ENCODE measurements around the gene GSX1.
"Not testable (repeated sequence)": the region's sequence is repeated elsewhere in the genome, so short reads cannot be mapped to it uniquely, and the experiment has no call there.

GSX1 gene

GRCh38 chr13:27808851-27809550 is 16.7 kb downstream of the GSX1 start:
- intact Hi-C loops (cut with micrococcal nuclease), result no loop called here
- Mint-ChIP-seq H3K9me3 (no peaks in the 10 kb centered on the region), H3K36me3 (ENCODE audit: low read depth) (no peaks in the 10 kb centered on the region), H3K27ac (no peak overlapping the region), H3K27me3 (peaks cover 37% of the 10 kb centered on the region), H3K4me3 (no peak overlapping the region), H3K4me1 (ENCODE audit: low read depth) (no peaks in the 10 kb centered on the region)

- Mint-ChIP-seq H3K4me3 (no peak overlapping the region), H3K9me3 (no peaks in the 10 kb centered on the region), H3K36me3 (ENCODE audit: low read depth) (no peaks in the 10 kb centered on the region), H3K27ac (no peak overlapping the region), H3K4me1 (ENCODE audit: low read depth) (no peaks in the 10 kb centered on the region), H3K27me3 (peaks cover 36% of the 10 kb centered on the region)
- intact Hi-C loops (cut with micrococcal nuclease), result no loop called here
These were observed 17.7 kb downstream of the GSX1 start for GRCh38 chr13:27810009-27810408.

DNA sequence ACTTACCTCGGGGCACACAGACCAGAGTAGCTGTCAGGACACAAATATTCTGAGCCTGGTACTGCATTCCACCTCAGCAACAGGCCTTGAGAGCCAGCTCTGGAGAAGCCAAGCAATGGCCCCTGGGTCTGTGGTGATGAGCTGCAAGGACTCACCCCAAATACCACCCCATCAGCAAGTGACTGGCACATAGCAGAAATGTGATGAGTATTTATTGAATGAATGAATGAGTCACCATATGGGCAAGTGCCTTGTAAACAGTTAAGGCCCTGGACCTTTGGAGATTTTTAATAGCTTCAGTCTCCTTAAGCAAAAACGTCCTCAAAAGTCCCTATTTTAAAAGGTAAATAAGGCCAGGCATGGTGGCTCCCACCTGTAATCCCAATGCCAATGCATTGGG is 18.2 kb downstream of the GSX1 start:
- no peaks in the 10 kb centered on the region for H3K36me3 Mint-ChIP-seq (ENCODE audit: low read depth)
- no peak overlapping the region for H3K27ac Mint-ChIP-seq
- H3K27me3 Mint-ChIP-seq, result peaks cover 37% of the 10 kb centered on the region
- H3K4me3 Mint-ChIP-seq, result no peak overlapping the region
- intact Hi-C loops (cut with micrococcal nuclease), result no loop called here
- no peaks in the 10 kb centered on the region for H3K4me1 Mint-ChIP-seq (ENCODE audit: low read depth)
- no peaks in the 10 kb centered on the region for H3K9me3 Mint-ChIP-seq

DNA sequence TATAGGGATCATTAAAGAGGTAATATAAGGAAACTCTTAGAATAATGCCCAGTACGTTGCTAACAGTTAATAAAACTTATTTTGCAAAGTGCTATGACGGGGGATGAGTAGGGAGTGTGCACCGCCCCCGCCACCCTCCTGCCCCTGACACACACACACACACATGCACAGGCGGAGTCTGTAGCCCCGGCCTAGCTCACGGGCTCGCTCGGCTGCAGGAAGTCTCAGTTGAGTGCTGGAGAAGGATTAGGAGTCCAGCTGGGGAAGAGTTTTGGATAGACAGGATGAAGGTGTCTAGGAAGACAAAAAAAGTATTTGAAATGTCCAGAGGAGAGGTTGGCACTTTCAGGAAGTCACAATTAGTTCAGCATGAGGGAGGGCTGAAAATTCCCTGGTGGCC is 21.5 kb downstream of the GSX1 start:
- Mint-ChIP-seq H3K4me3 (no peak overlapping the region), H3K27ac (no peak overlapping the region), H3K4me1 (ENCODE audit: low read depth) (no peaks in the 10 kb centered on the region), H3K36me3 (ENCODE audit: low read depth) (no peaks in the 10 kb centered on the region), H3K27me3 (peaks cover 26% of the 10 kb centered on the region), H3K9me3 (no peaks in the 10 kb centered on the region)
- intact Hi-C loops (cut with micrococcal nuclease), result no loop called here

DNA sequence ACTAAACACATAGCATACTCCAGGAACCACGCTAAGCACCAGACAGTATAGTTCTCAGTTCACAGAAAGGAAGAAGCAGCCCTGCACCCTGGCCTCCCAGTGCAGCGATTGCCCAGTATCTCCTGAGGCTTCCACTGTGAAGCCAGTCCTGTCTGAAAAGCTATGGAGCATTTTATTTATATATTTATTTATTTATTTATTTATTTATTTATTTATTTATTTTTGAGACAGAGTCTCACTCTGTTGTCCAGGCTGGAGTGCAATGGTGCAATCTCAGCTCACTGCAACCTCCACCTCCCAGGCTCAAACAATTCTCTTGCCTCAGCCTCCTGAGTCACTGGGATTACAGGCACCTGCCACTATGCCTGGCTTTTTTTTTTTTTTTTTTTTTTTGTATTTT is 25.5 kb downstream of the GSX1 start:
- H3K27ac Mint-ChIP-seq; intact Hi-C loops (cut with micrococcal nuclease); H3K9me3 Mint-ChIP-seq; H3K4me1 Mint-ChIP-seq (ENCODE audit: low read depth); H3K4me3 Mint-ChIP-seq; H3K36me3 Mint-ChIP-seq (ENCODE audit: low read depth): not testable (repeated sequence)
- H3K27me3 Mint-ChIP-seq, result peaks cover 52% of the 10 kb centered on the region

- H3K36me3 Mint-ChIP-seq (ENCODE audit: low read depth), result no peaks in the 10 kb centered on the region
- H3K9me3 Mint-ChIP-seq, result no peaks in the 10 kb centered on the region
- intact Hi-C loops (cut with micrococcal nuclease), result no loop called here
- H3K4me3 Mint-ChIP-seq, result no peak overlapping the region
- peaks cover 74% of the 10 kb centered on the region for H3K27me3 Mint-ChIP-seq
- H3K4me1 Mint-ChIP-seq (ENCODE audit: low read depth), result no peaks in the 10 kb centered on the region
- no peak overlapping the region for H3K27ac Mint-ChIP-seq
These were observed 28.5 kb downstream of the GSX1 start for GRCh38 chr13:27820524-27821482.

GRCh38 chr13:27821566-27821965 is 29.3 kb downstream of the GSX1 start:
- H3K36me3 Mint-ChIP-seq (ENCODE audit: low read depth), result no peaks in the 10 kb centered on the region
- intact Hi-C loops (cut with micrococcal nuclease), result no loop called here
- H3K27me3 Mint-ChIP-seq, result peaks cover 77% of the 10 kb centered on the region
- H3K27ac Mint-ChIP-seq, result no peak overlapping the region
- peaks cover 6% of the 10 kb centered on the region for H3K4me1 Mint-ChIP-seq (ENCODE audit: low read depth)
- no peaks in the 10 kb centered on the region for H3K9me3 Mint-ChIP-seq
- H3K4me3 Mint-ChIP-seq, result no peak overlapping the region

GRCh38 chr13:27822258-27822872 is 30.1 kb downstream of the GSX1 start:
- no peak overlapping the region for H3K4me3 Mint-ChIP-seq
- no peaks in the 10 kb centered on the region for H3K9me3 Mint-ChIP-seq
- intact Hi-C loops (cut with micrococcal nuclease), result no loop called here
- H3K4me1 Mint-ChIP-seq (ENCODE audit: low read depth), result peaks cover 10% of the 10 kb centered on the region
- H3K27me3 Mint-ChIP-seq, result peaks cover 80% of the 10 kb centered on the region
- H3K27ac Mint-ChIP-seq, result no peak overlapping the region
- H3K36me3 Mint-ChIP-seq (ENCODE audit: low read depth), result no peaks in the 10 kb centered on the region

- intact Hi-C loops (cut with micrococcal nuclease), result no loop called here
- Mint-ChIP-seq H3K27ac (no peak overlapping the region), H3K4me3 (no peak overlapping the region), H3K9me3 (no peaks in the 10 kb centered on the region), H3K4me1 (ENCODE audit: low read depth) (peaks cover 10% of the 10 kb centered on the region), H3K36me3 (ENCODE audit: low read depth) (no peaks in the 10 kb centered on the region), H3K27me3 (peaks cover 84% of the 10 kb centered on the region)
These were observed 30.6 kb downstream of the GSX1 start for GRCh38 chr13:27822873-27823311.

DNA sequence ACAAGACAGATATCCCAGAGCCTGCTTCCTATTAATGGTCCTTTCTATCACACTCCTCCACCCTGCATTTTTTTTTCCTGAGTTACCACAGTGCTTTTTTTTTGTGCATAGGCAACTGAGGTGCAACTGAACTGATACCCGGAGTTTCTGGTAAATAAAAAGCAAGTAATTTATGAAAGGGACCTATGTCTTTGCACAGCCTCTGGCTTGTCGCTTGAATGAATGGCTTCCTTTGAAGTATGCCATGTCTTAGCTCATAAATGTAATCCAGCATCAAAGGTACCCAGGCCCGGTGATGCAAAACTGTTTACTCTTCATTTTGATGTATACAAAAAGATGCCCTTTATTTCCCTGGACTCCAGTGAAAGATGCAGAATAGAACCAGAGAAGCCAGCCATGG is 31.8 kb downstream of the GSX1 start:
- H3K4me3 Mint-ChIP-seq, result no peak overlapping the region
- H3K27ac Mint-ChIP-seq, result no peak overlapping the region
- H3K4me1 Mint-ChIP-seq (ENCODE audit: low read depth), result peaks cover 10% of the 10 kb centered on the region
- H3K27me3 Mint-ChIP-seq, result peaks cover 93% of the 10 kb centered on the region
- H3K36me3 Mint-ChIP-seq (ENCODE audit: low read depth), result no peaks in the 10 kb centered on the region
- no peaks in the 10 kb centered on the region for H3K9me3 Mint-ChIP-seq
- intact Hi-C loops (cut with micrococcal nuclease), result no loop called here

DNA sequence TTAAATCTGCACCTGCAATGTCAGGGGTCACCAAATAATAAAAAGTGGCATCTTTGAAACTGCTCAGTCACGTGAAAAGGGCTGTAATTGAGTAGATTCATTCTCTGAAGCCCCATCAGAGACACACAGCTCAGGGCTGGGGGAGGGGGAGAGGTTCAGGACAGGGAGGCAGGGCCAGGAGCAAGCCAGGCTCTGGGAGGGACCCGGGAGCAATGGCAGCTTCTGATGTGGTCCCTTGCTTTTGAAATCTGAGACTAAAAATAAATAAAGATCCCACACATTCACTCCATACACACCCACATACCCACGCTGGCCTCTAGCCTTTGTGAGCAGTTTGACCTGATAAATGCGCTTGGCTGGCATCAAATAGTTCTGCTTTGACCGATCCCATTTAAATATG is 32.8 kb downstream of the GSX1 start:
- Mint-ChIP-seq H3K27me3 (peaks cover 93% of the 10 kb centered on the region), H3K4me3 (no peak overlapping the region), H3K36me3 (ENCODE audit: low read depth) (no peaks in the 10 kb centered on the region), H3K27ac (no peak overlapping the region), H3K4me1 (ENCODE audit: low read depth) (peaks cover 14% of the 10 kb centered on the region), H3K9me3 (no peaks in the 10 kb centered on the region)
- intact Hi-C loops (cut with micrococcal nuclease), result no loop called here

- peaks cover 91% of the 10 kb centered on the region for H3K27me3 Mint-ChIP-seq
- intact Hi-C loops (cut with micrococcal nuclease), result loop anchor here (1.0 kb wide), 5 partner anchors 270 to 841 kb away; no protein-coding TSS in a partner anchor
- peaks cover 17% of the 10 kb centered on the region for H3K4me1 Mint-ChIP-seq (ENCODE audit: low read depth)
These were observed 34.4 kb downstream of the GSX1 start for GRCh38 chr13:27826379-27827353.

GRCh38 chr13:27827646-27828045 is 35.4 kb downstream of the GSX1 start:
- Mint-ChIP-seq H3K27ac (no peak overlapping the region), H3K27me3 (peaks cover 92% of the 10 kb centered on the region), H3K4me1 (ENCODE audit: low read depth) (peaks cover 17% of the 10 kb centered on the region), H3K36me3 (ENCODE audit: low read depth) (no peaks in the 10 kb centered on the region), H3K4me3 (no peak overlapping the region), H3K9me3 (no peaks in the 10 kb centered on the region)
- intact Hi-C loops (cut with micrococcal nuclease), result no loop called here

More at GRCh38 chr13:27826379-27827353, 34.4 kb downstream of the GSX1 start:
- Mint-ChIP-seq H3K36me3 (ENCODE audit: low read depth) (no peaks in the 10 kb centered on the region), H3K27ac (no peak overlapping the region), H3K4me3 (peak overlapping the region; percentile 47), H3K9me3 (no peaks in the 10 kb centered on the region)
